GM12891 (cell line): Measurements from ENCODE around the gene CDC20.

Experiments used
- POLR2A ChIP-seq: IDR thresholded peaks from 2 replicates; pipeline ENCODE4 v1.6.1; 2011; ENCODE audit warnings: low read depth, low read length, control low read depth
- SPI1 ChIP-seq: IDR thresholded peaks from 2 replicates; pipeline ENCODE4 v1.6.1; 2011; ENCODE audit warnings: low read depth, low read length, control low read depth
- TAF1 ChIP-seq: IDR thresholded peaks from 2 replicates; pipeline ENCODE4 v1.6.1; 2011; ENCODE audit warnings: low read depth, low read length, control low read depth

DNA sequence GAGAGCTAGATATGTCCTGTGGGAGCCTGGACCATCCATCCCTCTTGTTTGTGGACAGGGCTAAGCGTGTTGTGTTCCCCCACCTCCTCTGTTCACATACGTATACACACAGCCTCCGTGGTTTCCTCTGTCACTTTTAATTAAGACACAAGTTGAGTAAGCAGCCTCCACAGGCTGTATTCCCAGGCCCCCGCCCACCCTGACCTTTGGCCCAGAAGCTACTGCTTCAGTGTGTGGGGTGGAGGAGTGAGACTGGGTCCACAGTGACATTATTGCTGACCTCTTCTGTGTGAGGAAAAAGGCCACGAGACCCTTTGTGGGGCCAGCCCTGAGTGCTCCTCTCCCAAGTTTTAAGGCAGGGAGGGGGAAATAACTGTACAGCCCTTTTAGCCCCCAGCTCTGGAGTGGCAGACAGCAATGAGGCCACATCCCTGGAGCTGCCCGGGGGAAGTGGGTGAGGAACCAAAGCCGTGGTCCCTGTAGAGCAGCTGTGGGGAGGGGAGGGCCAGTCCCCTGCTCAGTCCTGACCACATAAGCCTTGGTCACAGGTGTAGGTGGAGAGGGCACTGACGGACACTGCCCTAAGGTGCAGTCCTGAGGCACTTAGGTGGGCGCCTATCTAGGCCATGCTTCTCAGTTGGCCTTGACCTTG, 4.6 kb downstream of the CDC20 start:
- no peak for TF ChIP-seq SPI1
- TF ChIP-seq POLR2A: no peak
- TF ChIP-seq TAF1: no peak
